Ectodermal cell (in vitro differentiated cells): ENCODE measurements around the gene TRRAP.
"Not testable (repeated sequence)": the region's sequence is repeated elsewhere in the genome, so short reads cannot be mapped to it uniquely, and the experiment has no call there.

ENCODE experiments used
- H3K27ac ChIP-seq: 2 replicates; pipeline ENCODE4 v1.7.0; 2013; ENCODE audit warnings: mild to moderate bottlenecking, low read depth, low read length; ENCODE audit not compliant: insufficient read depth, poor library complexity, severe bottlenecking
- H3K27me3 ChIP-seq: 2 replicates; pipeline ENCODE4 v1.7.0; 2013; ENCODE audit warnings: mild to moderate bottlenecking, low read length; ENCODE audit not compliant: insufficient read depth, control insufficient read depth, poor library complexity, severe bottlenecking
- H3K36me3 ChIP-seq: one replicate; pipeline ENCODE4 v1.7.0; 2013; ENCODE audit warnings: low read length; ENCODE audit not compliant: control insufficient read depth, insufficient read depth
- H3K4me1 ChIP-seq: one replicate; pipeline ENCODE4 v1.7.0; 2013; ENCODE audit warnings: low read length; ENCODE audit not compliant: control insufficient read depth, insufficient read depth
- H3K4me3 ChIP-seq: 2 replicates; pipeline ENCODE4 v1.7.0; 2013; ENCODE audit warnings: low read depth, low read length, control low read depth; ENCODE audit not compliant: insufficient read depth
- H3K9me3 ChIP-seq: 2 replicates; pipeline ENCODE4 v1.7.0; 2013; ENCODE audit warnings: mild to moderate bottlenecking, low read length, moderate library complexity; ENCODE audit not compliant: control insufficient read depth
- WGBS, 2 experiments: methylation state at CpG; one replicate each; pipeline ENCODE4 v1.1.7; 2013; ENCODE audit warnings: missing lambda C conversion rate in 2 of 2; 5-methylcytosine and 5-hydroxymethylcytosine counted together

Gene TRRAP

DNA sequence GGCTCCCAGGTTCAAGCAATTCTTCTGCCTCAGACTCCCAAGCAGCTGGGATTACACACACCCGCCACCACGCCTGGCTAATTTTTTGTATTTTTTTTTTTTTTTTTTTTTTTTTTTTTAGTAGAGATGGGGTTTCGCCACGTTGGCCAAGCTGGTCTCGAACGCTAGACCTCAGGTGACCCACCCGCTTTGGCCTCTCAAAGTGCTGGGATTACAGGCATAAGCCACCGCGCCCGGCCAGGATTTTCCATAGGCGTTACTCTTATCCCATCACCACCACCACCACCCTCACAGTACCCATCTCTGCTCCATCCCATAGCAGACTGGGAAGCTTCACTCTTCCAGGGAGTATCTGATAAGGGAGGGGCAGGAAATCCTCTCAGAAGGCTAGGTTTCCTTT lies 4.7 kb upstream of the TRRAP start:
- not testable (repeated sequence) for H3K9me3 ChIP-seq, H3K4me3 ChIP-seq, H3K36me3 ChIP-seq, H3K27ac ChIP-seq, H3K4me1 ChIP-seq
- WGBS, 2 experiments = 94 to 95% methylated on average over 9 to 11 of the region's 11 CpGs
- H3K27me3 ChIP-seq = peaks cover 32% of the 10 kb centered on the region

DNA sequence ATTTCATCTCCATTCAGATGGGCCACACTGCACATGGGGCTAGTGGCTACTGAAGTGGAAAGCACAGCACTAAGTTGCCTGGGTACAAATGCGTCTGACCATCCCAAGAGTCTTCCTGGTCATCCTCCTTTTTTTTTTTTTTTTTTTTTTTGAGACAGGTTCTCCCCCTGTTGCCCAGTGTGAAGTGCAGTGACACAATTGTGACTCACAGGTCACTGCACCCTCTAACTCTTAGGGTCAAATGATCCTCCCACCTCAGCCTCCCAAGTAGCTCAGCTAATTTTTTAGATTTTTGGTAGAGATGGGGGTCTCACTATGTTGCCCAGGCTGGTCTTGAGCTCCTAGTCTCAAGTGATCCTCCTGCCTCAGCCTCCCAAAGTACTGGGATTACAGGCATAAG lies 3.4 kb upstream of the TRRAP start:
- no peaks in the 10 kb centered on the region for H3K36me3 ChIP-seq

DNA sequence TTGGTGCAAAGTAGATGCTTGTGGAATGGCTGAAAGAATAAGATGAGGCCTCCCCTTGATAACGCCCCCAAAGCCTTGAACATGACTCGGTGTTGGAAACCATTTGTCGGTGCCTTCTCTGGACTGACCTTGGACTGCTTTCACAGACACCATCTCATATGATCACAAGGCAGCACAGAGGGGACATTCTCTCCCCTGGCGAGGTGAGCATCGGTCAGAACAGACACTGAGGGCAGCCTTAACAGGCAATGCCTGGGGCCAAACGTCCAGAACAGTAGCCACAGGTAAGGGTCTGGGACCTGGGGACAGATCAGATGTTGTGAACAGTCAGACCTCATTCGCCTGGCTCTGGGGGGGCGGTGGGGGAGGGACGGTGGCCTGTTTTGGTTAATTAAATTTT lies 2.8 kb upstream of the TRRAP start:
- Histone ChIP-seq H3K4me3 (no peak overlapping the region), H3K36me3 (no peaks in the 10 kb centered on the region), H3K27me3 (peaks cover 13% of the 10 kb centered on the region), H3K9me3 (no peaks in the 10 kb centered on the region), H3K27ac (no peak overlapping the region), H3K4me1 (peaks cover 6% of the 10 kb centered on the region)
- 78 to 80% methylated on average over 9 of the region's 9 CpGs for WGBS, 2 experiments

More for the DNA sequence above, 3.4 kb upstream of the TRRAP start:
- Histone ChIP-seq H3K4me3 (no peak overlapping the region), H3K4me1 (peaks cover 5% of the 10 kb centered on the region), H3K9me3 (no peaks in the 10 kb centered on the region), H3K27ac (no peak overlapping the region), H3K27me3 (peaks cover 19% of the 10 kb centered on the region)
- 95 to 96% methylated on average over 1 of the region's 1 CpG for WGBS, 2 experiments

DNA sequence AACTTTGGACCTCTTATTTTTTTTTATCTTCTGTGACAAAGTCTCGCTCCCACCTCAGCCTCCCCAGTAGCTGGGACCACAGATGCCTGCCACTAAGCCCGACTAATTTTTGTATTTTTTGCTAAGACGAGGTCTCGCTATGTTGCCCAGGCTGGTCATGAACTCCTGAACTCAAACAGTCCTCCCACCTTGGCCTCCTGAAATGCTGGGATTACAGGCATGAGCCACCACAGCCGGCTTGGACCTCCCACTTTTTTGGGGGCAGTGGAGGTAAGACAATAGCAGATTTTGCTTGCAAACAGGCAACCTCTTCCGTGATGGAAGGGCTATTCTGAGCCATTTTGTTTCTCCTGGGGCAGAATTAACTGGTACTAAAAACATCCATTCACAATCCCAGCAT lies 1.2 kb upstream of the TRRAP start:
- WGBS, 2 experiments = 80 to 87% methylated on average over 6 of the region's 6 CpGs

DNA sequence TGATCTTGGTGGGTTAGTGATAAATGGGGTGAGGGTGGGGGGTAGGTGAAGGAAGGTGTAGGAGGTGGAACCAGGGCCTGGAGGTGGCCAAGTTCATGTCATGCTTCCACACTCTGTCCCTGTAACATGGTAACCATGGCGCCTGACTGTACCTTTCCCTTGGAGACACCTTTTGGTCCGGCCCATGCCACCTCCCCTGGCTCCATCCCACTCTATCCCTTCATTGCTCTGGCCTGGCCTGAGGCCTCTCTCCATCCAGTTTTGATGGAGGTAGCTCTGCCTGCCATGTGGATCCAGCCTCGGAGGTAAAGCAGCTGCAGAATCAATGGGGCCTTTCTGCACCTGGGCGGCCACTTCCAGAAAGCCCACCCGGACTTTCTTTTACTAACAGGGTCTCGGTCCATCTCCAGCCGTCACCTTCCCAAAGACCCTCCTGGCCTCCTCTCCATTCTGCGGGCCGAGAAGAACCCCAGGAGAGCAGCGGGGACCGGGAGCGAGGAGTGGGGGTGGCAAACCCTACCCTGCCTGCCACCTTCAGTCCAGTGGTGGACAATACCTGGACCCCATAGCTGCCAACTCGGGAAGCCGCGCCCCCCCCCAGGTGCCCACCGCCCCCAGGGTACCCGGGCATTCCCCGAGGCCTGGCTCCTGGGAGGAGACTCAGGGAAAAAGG lies 504 bp upstream of the TRRAP start:
- Histone ChIP-seq H3K4me3 (peak overlapping the region; percentile 93), H3K36me3 (peaks cover 19% of the 10 kb centered on the region), H3K4me1 (peaks cover 6% of the 10 kb centered on the region), H3K27ac (no peak overlapping the region), H3K27me3 (no peaks in the 10 kb centered on the region), H3K9me3 (no peaks in the 10 kb centered on the region)
- 32 to 33% methylated on average over 18 of the region's 18 CpGs for WGBS, 2 experiments

More for the DNA sequence above, 1.2 kb upstream of the TRRAP start:
- Histone ChIP-seq H3K4me1 (peaks cover 6% of the 10 kb centered on the region), H3K27me3 (no peaks in the 10 kb centered on the region), H3K36me3 (peaks cover 13% of the 10 kb centered on the region), H3K4me3 (no peak overlapping the region), H3K9me3 (no peaks in the 10 kb centered on the region), H3K27ac (no peak overlapping the region)

DNA sequence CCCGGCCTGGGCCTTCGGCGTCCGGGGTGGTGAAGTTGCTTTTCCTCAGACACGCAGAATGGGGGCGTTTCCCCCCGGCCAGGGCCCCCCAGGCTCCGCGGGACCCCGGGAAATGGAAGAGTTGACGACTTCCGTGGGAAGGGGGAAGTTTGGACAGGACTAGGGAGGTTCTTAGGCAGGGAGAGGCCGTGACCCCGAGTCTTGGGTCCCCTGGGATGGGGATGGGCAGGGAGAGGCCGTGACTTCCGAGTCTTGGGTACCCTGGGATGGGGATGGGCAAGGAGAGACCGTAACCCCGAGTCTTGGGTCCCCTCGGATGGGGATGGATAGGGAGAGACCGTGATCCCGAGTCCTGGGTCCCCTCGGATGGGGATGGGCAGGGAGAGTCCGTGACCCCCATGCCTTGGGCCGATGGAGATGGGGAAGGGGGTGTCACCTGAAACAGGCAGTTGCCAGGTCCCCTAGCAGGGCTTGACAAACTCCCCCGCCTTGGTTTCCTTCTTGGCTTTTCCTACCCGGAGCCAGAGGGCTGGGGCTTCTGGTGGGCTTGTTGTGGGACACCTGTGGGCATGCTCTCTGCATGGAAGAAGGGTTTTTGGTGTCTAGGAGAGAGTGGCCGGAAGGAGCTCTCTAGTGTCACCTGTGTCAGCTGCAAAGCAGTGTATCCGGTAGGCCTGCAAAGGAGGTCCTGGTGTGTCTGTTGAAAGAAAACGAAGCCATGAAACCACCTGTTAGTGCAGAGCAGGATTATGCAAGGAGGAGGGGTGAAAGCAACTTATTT lies 1.1 kb downstream of the TRRAP start:
- peaks cover 6% of the 10 kb centered on the region for H3K4me1 ChIP-seq
- H3K27me3 ChIP-seq = no peaks in the 10 kb centered on the region
- H3K4me3 ChIP-seq = peak overlapping the region; percentile 93
- WGBS, 2 experiments = 10% methylated on average over 29 of the region's 29 CpGs
- H3K36me3 ChIP-seq = peaks cover 28% of the 10 kb centered on the region
- no peak overlapping the region for H3K27ac ChIP-seq
- H3K9me3 ChIP-seq = no peaks in the 10 kb centered on the region

DNA sequence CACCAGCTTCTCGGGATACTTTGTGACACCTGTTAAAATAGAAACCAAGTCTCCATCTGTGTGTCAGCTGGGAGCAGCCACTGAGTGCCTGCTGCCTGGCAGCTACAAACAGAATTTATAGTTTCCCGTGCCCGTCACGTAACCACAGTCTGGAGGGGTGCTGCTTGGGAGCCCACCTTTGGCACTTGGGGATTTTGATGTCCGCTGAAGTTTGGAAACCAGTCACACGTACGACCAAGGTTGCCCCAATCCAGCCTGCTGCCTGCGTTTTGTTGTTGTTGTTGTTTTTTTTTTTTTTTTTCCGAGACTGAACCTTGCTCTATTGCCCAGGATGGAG lies 1.6 kb downstream of the TRRAP start:
- H3K4me1 ChIP-seq = peaks cover 6% of the 10 kb centered on the region
- no peaks in the 10 kb centered on the region for H3K27me3 ChIP-seq
- no peaks in the 10 kb centered on the region for H3K9me3 ChIP-seq
- no peak overlapping the region for H3K27ac ChIP-seq
- 82 to 89% methylated on average over 9 of the region's 9 CpGs for WGBS, 2 experiments
- peaks cover 30% of the 10 kb centered on the region for H3K36me3 ChIP-seq
- H3K4me3 ChIP-seq = peak overlapping the region; percentile 93

DNA sequence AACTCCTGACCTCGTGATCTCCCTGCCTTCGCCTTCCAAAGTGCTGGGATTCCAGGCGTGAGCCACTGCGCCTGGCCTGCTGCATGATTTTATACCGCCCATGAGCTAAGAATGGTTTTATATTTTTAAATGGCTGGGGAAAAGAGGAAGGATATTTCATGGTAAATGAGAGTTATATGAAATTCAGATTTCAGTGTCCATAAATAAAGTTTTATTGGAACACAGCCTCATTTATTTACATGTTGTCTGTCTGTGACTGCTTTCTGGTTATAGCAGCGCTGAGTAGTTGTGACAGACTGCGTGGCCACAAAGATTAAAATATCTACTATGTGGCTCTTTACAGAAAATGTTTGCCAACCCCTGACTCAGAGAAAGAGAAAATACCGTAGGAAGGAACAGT lies 2.2 kb downstream of the TRRAP start:
- no peaks in the 10 kb centered on the region for H3K9me3 ChIP-seq
- WGBS, 2 experiments = 95 to 97% methylated on average over 7 to 8 of the region's 8 CpGs
- H3K4me1 ChIP-seq = peaks cover 6% of the 10 kb centered on the region
- peaks cover 30% of the 10 kb centered on the region for H3K36me3 ChIP-seq
- H3K27ac ChIP-seq = no peak overlapping the region
- H3K27me3 ChIP-seq = no peaks in the 10 kb centered on the region
- no peak overlapping the region for H3K4me3 ChIP-seq

DNA sequence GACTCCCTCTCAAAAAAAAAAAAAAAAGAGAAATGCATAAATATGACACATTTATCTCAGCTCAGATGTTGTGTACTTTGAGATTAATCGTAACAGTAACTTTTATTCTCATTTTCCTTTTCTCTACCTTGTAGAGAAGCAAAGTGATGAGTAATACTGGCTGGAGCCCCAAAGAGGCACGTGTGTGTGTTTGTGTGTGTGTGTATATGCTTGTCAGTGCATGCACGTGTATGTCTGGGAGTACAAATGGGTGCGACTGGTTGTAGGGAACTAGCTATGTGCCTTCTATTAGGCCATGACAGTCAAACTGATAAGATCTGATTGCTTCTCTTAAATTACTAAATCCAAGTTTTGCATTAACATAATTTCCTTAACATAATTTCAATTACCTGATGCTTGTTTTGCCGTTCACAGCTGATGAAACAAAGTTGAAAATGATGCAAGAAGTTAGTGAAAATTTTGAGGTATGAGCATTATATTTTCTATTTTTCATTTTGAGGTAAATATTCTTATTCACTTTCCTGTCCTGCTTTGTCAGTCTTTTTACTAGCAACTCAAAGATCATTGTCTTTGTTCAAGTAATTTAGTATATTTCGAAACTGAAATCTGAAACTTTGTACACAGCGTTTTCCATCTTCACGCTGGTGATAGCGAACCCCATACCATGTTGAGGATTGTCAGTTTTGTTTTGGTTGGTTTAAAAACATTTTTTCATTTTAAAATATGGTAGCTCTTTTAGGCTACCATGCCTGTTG lies 3.4 kb downstream of the TRRAP start:
- H3K4me3 ChIP-seq = no peak overlapping the region
- WGBS, 2 experiments = 95 to 96% methylated on average over 8 to 9 of the region's 9 CpGs
- H3K9me3 ChIP-seq = no peaks in the 10 kb centered on the region
- no peak overlapping the region for H3K27ac ChIP-seq
- H3K36me3 ChIP-seq = peaks cover 32% of the 10 kb centered on the region
- H3K4me1 ChIP-seq = peaks cover 6% of the 10 kb centered on the region
- H3K27me3 ChIP-seq = no peaks in the 10 kb centered on the region

DNA sequence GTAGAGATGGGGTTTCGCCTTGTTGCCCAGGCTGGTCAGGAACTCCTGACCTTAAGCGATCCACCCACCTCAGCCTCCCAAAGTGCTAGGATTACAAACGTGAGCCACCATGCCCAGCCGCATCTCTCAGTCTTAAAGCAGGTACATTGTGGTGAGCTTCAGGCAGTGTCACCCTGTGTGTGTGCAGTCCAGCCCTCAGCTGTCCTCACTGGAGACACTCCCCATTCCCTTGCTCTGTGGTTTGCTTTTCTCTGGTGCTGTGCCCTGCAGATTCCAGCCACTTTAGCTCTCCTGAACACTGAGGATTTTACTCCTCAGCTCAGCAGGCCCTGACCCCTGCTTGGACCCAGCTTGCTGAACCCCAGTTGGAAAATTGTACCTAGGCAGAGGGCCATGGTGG lies 6.1 kb downstream of the TRRAP start:
- H3K4me3 ChIP-seq = no peak overlapping the region
- H3K4me1 ChIP-seq = peaks cover 6% of the 10 kb centered on the region
- no peak overlapping the region for H3K27ac ChIP-seq
- H3K36me3 ChIP-seq = peaks cover 48% of the 10 kb centered on the region
- 92 to 93% methylated on average over 4 of the region's 4 CpGs for WGBS, 2 experiments
- no peaks in the 10 kb centered on the region for H3K27me3 ChIP-seq
- no peaks in the 10 kb centered on the region for H3K9me3 ChIP-seq
